A549 (cell line): ENCODE data around the gene MAP2K1.
"Not testable (repeated sequence)": the region's sequence is repeated elsewhere in the genome, so short reads cannot be mapped to it uniquely, and the experiment has no call there.

Source experiments
- CEBPB ChIP-seq, 2 experiments: fragments of >200 bp in 1 of 2; sonication (Bioruptor Twin) in 1 of 2; formaldehyde crosslinking in 1 of 2; IDR thresholded peaks; 2 replicates each; pipeline ENCODE4 v1.6.1; 2012 to 2016
- CTCF ChIP-seq: fragments of >200 bp; sonication (Bioruptor Twin); formaldehyde crosslinking; IDR thresholded peaks from 3 replicates; pipeline ENCODE4 v1.5.1; 2016
- E2F6 ChIP-seq: IDR thresholded peaks from 2 replicates; pipeline ENCODE4 v1.6.1; 2012; ENCODE audit warnings: low read depth, borderline replicate concordance
- FOSL2 ChIP-seq, 2 experiments: fragments of 450-650 bp in 1 of 2; fragments of >200 bp in 1 of 2; sonication (Bioruptor Twin) in 1 of 2; formaldehyde crosslinking; IDR thresholded peaks; 2 replicates each; pipeline versions ENCODE4 v1.5.0 to v1.6.1; 2016 to 2020; ENCODE audit warnings: mild to moderate bottlenecking in 1 of 2, moderate library complexity in 1 of 2
- HDAC2 ChIP-seq: fragments of 200-600 bp; sonication (generic); IDR thresholded peaks from 2 replicates; pipeline ENCODE4 v1.6.1; 2016
- JUN ChIP-seq, 2 experiments: fragments of >200 bp; sonication (Bioruptor Twin); formaldehyde crosslinking; IDR thresholded peaks; 2 replicates in 1 of 2; 3 replicates in 1 of 2; pipeline ENCODE4 v1.6.1; 2016 to 2017
- MAFK ChIP-seq: fragments of 450-650 bp; IDR thresholded peaks from 2 replicates; pipeline ENCODE4 v1.6.1; 2014; ENCODE audit not compliant: partially characterized antibody
- MYC ChIP-seq: IDR thresholded peaks from 2 replicates; pipeline ENCODE4 v1.6.1; 2012; ENCODE audit warnings: mild to moderate bottlenecking, inconsistent platforms, low read length, improper control_type of control experiment, borderline replicate concordance
- POLR2A ChIP-seq: IDR thresholded peaks from 2 replicates; pipeline ENCODE4 v1.6.1; 2012; ENCODE audit warnings: mild to moderate bottlenecking, low read length
- POLR2AphosphoS2 ChIP-seq: conservative IDR thresholded peaks from 2 replicates; pipeline ENCODE4 v1.6.1; 2012; ENCODE audit warnings: low read length, improper control_type of control experiment, inconsistent platforms
- USF2 ChIP-seq: fragments of 450-650 bp; IDR thresholded peaks from 2 replicates; pipeline ENCODE4 v1.6.1; 2014; ENCODE audit warnings: antibody characterized with exemption

- not testable (repeated sequence) for TF ChIP-seq JUN (IDR thresholded peaks at IDR 0.05); POLR2A; CTCF; HDAC2; MYC; CEBPB (IDR thresholded peaks at IDR 0.05); MAFK; E2F6; FOSL2 (IDR thresholded peaks at IDR 0.05); FOSL2 (CRISPR knock-in tag; IDR thresholded peaks at IDR 0.05); POLR2AphosphoS2; USF2
Observed at GRCh38 chr15:66393037-66393436, 6.3 kb downstream of the MAP2K1 start.
